GM18517 (cell line): Measurements from ENCODE around the gene CRIP2.

ENCODE experiments used
- ATAC-seq: cut with Tn5 transposase; IDR thresholded peaks from one replicate; pipeline ENCODE4 v1.9.1; 2021; ENCODE audit warnings: mild to moderate bottlenecking, moderate library complexity; ENCODE audit not compliant: unreplicated experiment

CRIP2 gene

GRCh38 chr14:105474483-105475268 lies at the start of gene CRIP2:
TSS of gene CRIP2 (plus strand) at chr14:105474821. CDS start at chr14:105474863, 42 bp downstream.
- no peak for ATAC-seq

GRCh38 chr14:105424861-105425260 lies 49.8 kb upstream of the CRIP2 start:
- ATAC-seq, result no peak

GRCh38 chr14:105425823-105426247 lies 48.8 kb upstream of the CRIP2 start:
- ATAC-seq, result no peak

GRCh38 chr14:105426416-105427130 lies 48.0 kb upstream of the CRIP2 start:
- ATAC-seq, result no peak

GRCh38 chr14:105427412-105427811 lies 47.2 kb upstream of the CRIP2 start:
- no peak for ATAC-seq

- no peak for ATAC-seq
Measured at GRCh38 chr14:105427936-105428485, 46.6 kb upstream of the CRIP2 start.

GRCh38 chr14:105430042-105430441 lies 44.6 kb upstream of the CRIP2 start:
- ATAC-seq, result no peak

- no peak for ATAC-seq
Measured at GRCh38 chr14:105430565-105430964, 44.1 kb upstream of the CRIP2 start.

- no peak for ATAC-seq
Measured at GRCh38 chr14:105431256-105431655, 43.4 kb upstream of the CRIP2 start.

- no peak for ATAC-seq
Measured at GRCh38 chr14:105432657-105433056, 42.0 kb upstream of the CRIP2 start.

GRCh38 chr14:105433161-105433605 lies 41.4 kb upstream of the CRIP2 start:
- no peak for ATAC-seq

GRCh38 chr14:105436402-105436801 lies 38.2 kb upstream of the CRIP2 start:
- ATAC-seq, result no peak

- ATAC-seq, result no peak
Measured at GRCh38 chr14:105436891-105437722, 37.5 kb upstream of the CRIP2 start.

- ATAC-seq, result no peak
Measured at GRCh38 chr14:105437723-105438500, 36.7 kb upstream of the CRIP2 start.

- no peak for ATAC-seq
Measured at GRCh38 chr14:105439179-105439578, 35.4 kb upstream of the CRIP2 start.

- ATAC-seq, result no peak
Measured at GRCh38 chr14:105439710-105440553, 34.7 kb upstream of the CRIP2 start.

GRCh38 chr14:105440554-105440900 lies 34.1 kb upstream of the CRIP2 start:
- no peak for ATAC-seq

GRCh38 chr14:105440992-105441391 lies 33.6 kb upstream of the CRIP2 start:
- ATAC-seq, result no peak

- ATAC-seq, result no peak
Measured at GRCh38 chr14:105442125-105442524, 32.5 kb upstream of the CRIP2 start.
